22Rv1 (cell line): ENCODE data around the gene MEIKIN.

ENCODE experiments used
- ZFX ChIP-seq: fragments of 450-650 bp; IDR thresholded peaks from 2 replicates; pipeline ENCODE4 v1.6.1; 2017; ENCODE audit warnings: antibody characterized with exemption, borderline replicate concordance
- TF ChIP-seq, protein P1 (sequence below): fragments of 450-650 bp; IDR thresholded peaks from 2 replicates; pipeline ENCODE4 v1.5.1; 2017; ENCODE audit warnings: mild to moderate bottlenecking

DNA sequence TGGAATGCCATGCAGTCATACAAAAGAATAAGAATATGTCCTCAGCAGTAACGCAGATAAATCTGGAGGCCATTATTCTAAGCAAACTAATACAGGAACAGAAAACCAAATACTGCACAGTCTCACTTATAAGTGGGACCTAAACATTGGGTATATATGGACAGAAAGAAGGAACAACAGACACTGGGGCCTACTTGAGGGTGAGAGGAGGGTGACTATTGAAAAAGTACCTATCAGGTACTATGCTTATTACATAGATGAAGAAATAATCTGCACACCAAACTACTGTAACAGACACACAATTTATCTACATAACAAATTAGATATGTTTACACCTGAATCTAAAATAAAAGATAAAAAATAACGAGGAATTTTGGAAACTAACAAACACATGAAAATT lies 38.8 kb downstream of the MEIKIN start:
- TF ChIP-seq, protein P1, sequence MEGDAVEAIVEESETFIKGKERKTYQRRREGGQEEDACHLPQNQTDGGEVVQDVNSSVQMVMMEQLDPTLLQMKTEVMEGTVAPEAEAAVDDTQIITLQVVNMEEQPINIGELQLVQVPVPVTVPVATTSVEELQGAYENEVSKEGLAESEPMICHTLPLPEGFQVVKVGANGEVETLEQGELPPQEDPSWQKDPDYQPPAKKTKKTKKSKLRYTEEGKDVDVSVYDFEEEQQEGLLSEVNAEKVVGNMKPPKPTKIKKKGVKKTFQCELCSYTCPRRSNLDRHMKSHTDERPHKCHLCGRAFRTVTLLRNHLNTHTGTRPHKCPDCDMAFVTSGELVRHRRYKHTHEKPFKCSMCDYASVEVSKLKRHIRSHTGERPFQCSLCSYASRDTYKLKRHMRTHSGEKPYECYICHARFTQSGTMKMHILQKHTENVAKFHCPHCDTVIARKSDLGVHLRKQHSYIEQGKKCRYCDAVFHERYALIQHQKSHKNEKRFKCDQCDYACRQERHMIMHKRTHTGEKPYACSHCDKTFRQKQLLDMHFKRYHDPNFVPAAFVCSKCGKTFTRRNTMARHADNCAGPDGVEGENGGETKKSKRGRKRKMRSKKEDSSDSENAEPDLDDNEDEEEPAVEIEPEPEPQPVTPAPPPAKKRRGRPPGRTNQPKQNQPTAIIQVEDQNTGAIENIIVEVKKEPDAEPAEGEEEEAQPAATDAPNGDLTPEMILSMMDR = no peak
- TF ChIP-seq ZFX = no peak
